Activated CD4-positive, CD25-positive, alpha-beta regulatory T cell treated with anti-CD3 and anti-CD28 coated beads, Interleukin-2, amount 50 U/mL, for 24 hours (primary cell): ENCODE data around the gene CDH11.

Source experiments
- ATAC-seq, 2 donors: fragments of 150-1000 bp; cut with Tn5 transposase; one replicate each; pipeline ENCODE4 v1.10.0; 2021; ENCODE audit warnings: mild to moderate bottlenecking in 1 of 2, moderate library complexity in 1 of 2

Gene CDH11

GRCh38 chr16:65116216-65116615, 5.6 kb downstream of the CDH11 start:
- no peak for ATAC-seq

GRCh38 chr16:65114527-65114926, 7.3 kb downstream of the CDH11 start:
- ATAC-seq, result no peak

- ATAC-seq, result no peak
Observed at GRCh38 chr16:65113441-65113840, 8.4 kb downstream of the CDH11 start.

GRCh38 chr16:65111306-65111705, 10.6 kb downstream of the CDH11 start:
- no peak for ATAC-seq

GRCh38 chr16:65106757-65107156, 15.1 kb downstream of the CDH11 start:
- no peak for ATAC-seq

GRCh38 chr16:65105171-65105570, 16.7 kb downstream of the CDH11 start:
- ATAC-seq, result no peak

GRCh38 chr16:65104471-65104870, 17.4 kb downstream of the CDH11 start:
- ATAC-seq, result no peak

GRCh38 chr16:65102326-65102725, 19.5 kb downstream of the CDH11 start:
- no peak for ATAC-seq

- no peak for ATAC-seq
Observed at GRCh38 chr16:65101009-65101408, 20.9 kb downstream of the CDH11 start.

- ATAC-seq, result no peak
Observed at GRCh38 chr16:65099607-65100006, 22.3 kb downstream of the CDH11 start.

GRCh38 chr16:65098916-65099315, 22.9 kb downstream of the CDH11 start:
- no peak for ATAC-seq

- no peak for ATAC-seq
Observed at GRCh38 chr16:65097296-65097695, 24.6 kb downstream of the CDH11 start.

- no peak for ATAC-seq
Observed at GRCh38 chr16:65095906-65096305, 26.0 kb downstream of the CDH11 start.

GRCh38 chr16:65095090-65095728, 26.7 kb downstream of the CDH11 start:
- ATAC-seq, result no peak

- ATAC-seq, result no peak
Observed at GRCh38 chr16:65094009-65094408, 27.9 kb downstream of the CDH11 start.

GRCh38 chr16:65083164-65083857, 38.6 kb downstream of the CDH11 start:
- no peak for ATAC-seq

GRCh38 chr16:65079549-65079948, 42.3 kb downstream of the CDH11 start:
- ATAC-seq, result no peak

- no peak for ATAC-seq
Observed at GRCh38 chr16:65077181-65077580, 44.7 kb downstream of the CDH11 start.

GRCh38 chr16:65075877-65076276, 46.0 kb downstream of the CDH11 start:
- no peak for ATAC-seq

GRCh38 chr16:65071433-65072311, 50.2 kb downstream of the CDH11 start:
- no peak for ATAC-seq

- no peak for ATAC-seq
Observed at GRCh38 chr16:65070831-65071432, 50.9 kb downstream of the CDH11 start.

GRCh38 chr16:65069766-65070165, 52.1 kb downstream of the CDH11 start:
- ATAC-seq, result no peak

GRCh38 chr16:65069065-65069464, 52.8 kb downstream of the CDH11 start:
- ATAC-seq, result no peak
